HG03095 (cell line): ENCODE data around the gene SNX18.

Experiments
- ATAC-seq: cut with Tn5 transposase; IDR thresholded peaks from one replicate; pipeline ENCODE4 v1.9.1; 2021; ENCODE audit warnings: moderate library complexity; ENCODE audit not compliant: unreplicated experiment

The SNX18 gene

GRCh38 chr5:54579591-54580295, 62.2 kb downstream of the SNX18 start:
- ATAC-seq, result no peak

DNA sequence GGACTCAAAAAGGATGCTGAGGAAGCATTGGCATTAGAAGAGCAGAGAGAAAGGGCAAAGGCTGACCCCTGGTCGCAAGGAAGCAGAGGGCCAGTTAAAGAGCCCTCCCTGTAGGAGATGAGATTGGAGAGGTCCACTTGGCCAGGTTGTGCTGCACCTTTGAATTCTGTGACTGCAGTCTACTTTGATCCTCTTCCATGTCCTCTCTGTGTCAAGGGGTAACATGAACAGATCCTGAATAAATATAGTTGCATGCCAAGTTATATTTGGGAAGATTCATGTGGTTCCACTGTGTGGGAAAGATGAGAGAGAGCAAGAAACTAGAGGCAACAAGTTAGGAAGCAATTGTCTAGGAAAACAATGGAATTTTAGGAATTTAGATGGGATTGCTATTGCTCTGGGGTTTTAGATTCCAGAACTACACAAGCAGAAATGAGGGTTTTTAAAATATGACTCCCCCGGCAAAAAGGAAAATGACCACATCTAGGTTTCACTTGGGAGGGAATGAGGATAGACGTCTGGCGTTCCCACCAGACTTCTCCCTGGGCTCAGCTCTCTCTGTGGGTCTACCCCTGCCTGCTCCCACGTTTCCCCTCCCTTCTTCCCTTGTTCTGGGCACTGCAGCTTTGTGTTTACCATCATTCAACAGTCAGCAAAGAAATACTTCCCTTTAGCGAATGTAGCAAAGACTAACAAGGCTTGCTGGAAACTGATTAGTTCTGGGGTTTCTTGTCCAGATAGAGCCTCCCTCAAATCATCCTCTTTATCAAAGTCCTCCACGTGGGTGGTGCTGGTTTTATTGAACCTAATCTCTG, 63.6 kb downstream of the SNX18 start:
- ATAC-seq, result no peak

DNA sequence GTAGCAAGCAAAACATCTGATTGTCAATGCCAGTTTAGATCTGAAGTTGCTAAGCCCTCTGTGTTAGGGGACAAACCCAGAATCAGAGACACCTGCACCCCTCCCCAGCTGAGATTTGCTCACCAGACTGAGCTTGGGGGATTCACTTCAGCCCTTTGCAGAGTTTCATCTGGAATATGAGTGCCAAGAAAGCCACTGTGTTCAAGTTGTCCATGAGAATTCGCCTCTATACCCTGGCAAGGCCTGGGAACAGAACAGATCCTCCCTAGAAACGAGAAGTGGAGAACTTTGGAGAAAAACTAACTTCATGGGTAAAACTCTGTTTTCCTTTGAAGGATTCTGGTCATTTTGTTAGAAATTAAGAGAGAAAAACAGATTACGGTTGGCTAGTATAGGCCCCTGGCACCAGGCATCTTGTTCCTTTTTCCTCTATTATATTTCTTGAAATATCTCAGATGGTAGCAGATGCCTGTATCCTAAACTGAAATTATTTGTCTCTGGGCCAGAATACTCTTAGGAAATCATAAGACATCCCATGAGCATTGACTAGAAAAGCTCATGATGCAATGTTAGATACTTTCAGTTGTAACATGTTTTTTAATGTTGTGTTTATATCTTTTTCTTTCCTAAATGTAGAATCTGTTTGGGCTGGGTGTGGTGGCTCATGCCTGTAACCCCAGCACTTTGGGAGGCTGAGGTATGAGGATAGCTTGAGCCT, 64.4 kb downstream of the SNX18 start:
- no peak for ATAC-seq

DNA sequence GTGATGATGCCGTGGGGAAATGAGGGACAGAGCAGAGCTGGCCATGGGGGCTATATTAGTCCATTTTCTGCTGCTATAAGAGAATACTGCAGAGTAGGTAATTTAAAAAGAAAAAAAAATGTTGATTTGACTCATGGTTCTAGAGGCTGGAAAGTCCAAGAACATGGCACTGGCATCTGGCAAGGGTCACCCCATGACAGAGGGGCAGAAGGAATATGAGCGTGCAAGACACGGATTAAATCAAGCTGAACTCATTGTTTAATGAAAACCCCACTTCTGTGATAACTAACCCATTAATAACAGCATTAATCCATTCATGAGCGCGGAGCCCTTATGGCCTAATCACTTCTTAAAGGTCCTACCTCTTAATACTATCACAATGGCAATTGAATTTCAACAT, 68.8 kb downstream of the SNX18 start:
- ATAC-seq, result no peak

- ATAC-seq, result no peak
Observed at GRCh38 chr5:54589786-54590185, 72.2 kb downstream of the SNX18 start.

DNA sequence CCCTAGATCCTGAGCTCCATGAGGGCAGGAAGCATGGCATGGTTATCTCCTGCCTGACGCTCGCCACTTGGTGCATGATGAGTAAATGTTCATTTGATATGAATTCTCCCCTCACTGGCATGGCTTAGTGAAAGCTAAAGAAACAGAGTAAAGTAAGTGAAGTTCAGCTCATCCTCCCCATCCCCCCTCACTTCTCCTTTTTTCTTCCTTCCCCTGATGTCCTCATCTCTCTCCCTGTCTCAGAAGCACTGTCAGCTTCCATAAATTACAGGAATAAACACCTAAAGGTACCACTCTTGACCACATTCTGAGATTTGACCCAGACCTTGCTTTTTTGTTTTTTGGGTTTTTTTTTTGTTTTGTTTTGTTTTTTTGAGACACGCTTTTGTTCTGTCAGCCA, 73.3 kb downstream of the SNX18 start:
- no peak for ATAC-seq

DNA sequence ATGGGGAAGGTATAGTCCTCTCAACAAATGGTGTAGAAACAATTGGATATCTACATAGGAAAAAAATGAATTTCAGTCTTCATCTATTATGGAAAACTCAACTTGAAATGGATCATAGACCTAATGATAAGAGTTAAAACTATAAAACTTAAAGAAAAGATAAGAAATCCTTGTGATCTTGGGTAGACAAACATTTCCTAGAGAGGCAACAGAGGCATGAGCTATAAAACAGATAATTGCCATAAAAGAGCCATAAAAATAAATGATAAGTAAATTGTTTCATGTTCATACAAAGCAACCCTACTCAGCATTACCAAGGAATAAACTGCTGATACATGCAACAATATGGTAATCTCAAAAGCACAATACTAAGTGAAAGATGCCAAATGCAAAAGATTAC, 76.2 kb downstream of the SNX18 start:
- no peak for ATAC-seq

- no peak for ATAC-seq
Observed at GRCh38 chr5:54594181-54594580, 76.6 kb downstream of the SNX18 start.

- no peak for ATAC-seq
Observed at GRCh38 chr5:54595721-54596120, 78.2 kb downstream of the SNX18 start.
